ENCODE measurements around the gene FREM1.

DNA sequence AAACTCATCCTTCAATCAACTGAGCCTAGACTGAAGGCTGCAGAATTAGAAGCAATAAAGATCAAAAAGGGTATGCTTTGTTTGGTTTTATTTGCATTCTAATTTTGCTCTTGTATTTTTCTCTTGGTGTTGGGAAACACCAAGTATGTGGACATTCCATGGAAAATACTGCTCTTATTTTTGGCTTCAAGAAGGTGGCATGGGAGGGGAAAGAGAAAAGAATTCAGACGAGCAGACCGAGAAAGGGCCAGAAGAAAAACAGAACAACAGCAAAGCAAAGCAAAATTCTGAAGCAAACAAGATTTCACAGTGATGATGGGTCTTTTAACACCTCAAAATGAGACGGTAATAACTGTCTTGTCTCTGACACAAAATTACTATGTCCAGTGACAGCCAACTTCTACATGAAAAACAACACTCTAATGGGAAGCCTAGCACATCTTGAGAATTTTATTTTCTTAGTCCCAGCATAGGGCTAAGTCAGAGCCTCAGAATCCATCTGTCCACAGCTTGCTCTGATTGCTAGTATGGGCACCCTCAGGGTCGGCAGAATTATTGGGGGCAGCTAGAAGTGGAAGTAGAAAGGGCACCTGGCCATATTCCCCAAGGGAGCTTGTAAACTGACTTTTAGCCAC lies 26.8 kb downstream of the FREM1 start:
- no peak for TF ChIP-seq CTCF (IDR thresholded peaks at IDR 0.05; ENCODE audit: poor library complexity, severe bottlenecking)
- no peak for TF ChIP-seq RAD21 (conservative IDR thresholded peaks at IDR 0.05)
- no peak for TF ChIP-seq POLR2AphosphoS5 (IDR thresholded peaks at IDR 0.05)

Measured in neural cell (in vitro differentiated cells).